Hematopoietic multipotent progenitor cell treated with erythropoietin and hydrocortisone succinate and interleukin-3 and kit ligand, for 8 days (in vitro differentiated cells): ENCODE results near the gene ZNF169.
A peak's percentile ranks its signal among the peaks of the same experiment; 100 is the strongest.
"Not testable (repeated sequence)": the region's sequence is repeated elsewhere in the genome, so short reads cannot be mapped to it uniquely, and the experiment has no call there.

ENCODE experiments used
- DNase-seq: peaks from one replicate; pipeline ENCODE4 v3.0.0-alpha.2; 2015

ZNF169 gene

DNA sequence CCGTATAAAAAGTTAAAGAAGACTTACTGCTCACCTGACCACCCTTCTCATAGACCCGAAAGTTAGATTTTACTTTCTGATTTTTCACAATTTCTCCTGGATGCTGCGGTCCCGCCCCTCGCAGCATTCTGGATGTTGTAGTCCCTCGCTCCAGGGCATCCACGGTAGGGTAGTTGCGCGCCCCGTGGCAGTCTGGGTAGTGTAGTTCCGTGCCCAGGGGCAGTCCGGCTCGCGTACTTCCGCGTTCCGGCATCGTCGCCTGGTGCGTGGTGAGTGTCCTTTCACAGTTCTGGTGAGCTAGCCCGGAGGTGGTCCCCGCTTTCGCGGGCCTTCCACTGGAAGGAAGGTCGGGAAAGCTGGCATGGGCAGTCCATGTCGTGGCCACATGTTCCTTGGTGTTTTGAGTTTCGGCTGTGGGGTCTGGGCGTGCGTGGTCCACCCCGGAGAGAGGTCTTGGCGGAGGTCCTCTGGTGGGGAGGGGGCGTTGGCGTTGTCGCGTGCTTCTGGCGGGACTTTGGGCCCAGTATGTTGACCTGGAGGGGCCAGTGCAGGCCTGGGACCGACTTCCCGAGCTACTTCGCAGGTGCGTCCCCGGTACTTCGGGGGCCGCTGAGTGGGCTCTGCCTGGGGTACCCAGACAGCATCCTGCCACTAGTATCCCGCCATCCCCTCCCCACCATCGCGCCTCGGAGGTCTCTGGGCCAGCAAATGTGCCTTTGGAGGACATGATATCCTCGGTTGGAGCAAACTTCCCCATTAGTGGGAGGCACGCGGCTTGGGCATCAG, at the start of gene ZNF169:
Gene ZNF169, plus strand, starts transcription at position 222 of the 786 bp plus-strand sequence. CDS start 19,515 bp downstream, outside the sequence.
- DNase-seq = peak; percentile 89

GRCh38 chr9:94210616-94211603, 48.2 kb upstream of the ZNF169 start:
- peak; percentile 9 for DNase-seq

GRCh38 chr9:94212091-94212490, 47.0 kb upstream of the ZNF169 start:
- DNase-seq = peak; percentile 28

GRCh38 chr9:94212531-94212930, 46.6 kb upstream of the ZNF169 start:
- DNase-seq = no peak

DNA sequence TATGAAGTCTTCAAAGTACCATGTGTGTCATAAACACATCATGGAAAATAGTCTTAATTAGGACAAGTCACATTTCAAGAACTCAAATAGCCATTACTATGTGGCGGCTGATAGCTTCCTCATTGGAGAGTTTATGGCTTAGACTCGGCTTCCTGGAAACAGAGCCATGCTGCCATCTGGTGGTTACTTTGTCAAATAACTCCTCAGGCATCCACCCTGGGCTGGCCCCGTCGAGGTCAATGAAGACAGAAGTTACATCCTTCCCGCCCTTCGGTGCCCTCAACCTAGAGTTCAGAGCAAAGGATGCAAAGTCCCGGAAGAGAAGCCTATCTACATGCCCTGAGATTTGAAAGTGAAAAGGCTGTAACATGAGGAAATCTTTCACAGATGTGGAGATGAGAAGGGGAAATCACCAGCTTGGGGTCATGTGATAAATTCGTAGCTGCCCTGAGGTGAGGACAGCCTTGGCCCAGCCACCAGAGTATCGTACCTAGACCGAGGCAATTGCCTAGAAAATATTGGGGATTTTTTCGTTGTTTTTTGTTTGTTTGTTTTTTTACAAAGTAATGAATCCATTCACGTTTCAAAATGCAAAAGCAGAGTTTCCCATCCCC, 45.5 kb upstream of the ZNF169 start:
- DNase-seq = peak; percentile 86

GRCh38 chr9:94222870-94223269, 36.2 kb upstream of the ZNF169 start:
- DNase-seq = no peak

DNA sequence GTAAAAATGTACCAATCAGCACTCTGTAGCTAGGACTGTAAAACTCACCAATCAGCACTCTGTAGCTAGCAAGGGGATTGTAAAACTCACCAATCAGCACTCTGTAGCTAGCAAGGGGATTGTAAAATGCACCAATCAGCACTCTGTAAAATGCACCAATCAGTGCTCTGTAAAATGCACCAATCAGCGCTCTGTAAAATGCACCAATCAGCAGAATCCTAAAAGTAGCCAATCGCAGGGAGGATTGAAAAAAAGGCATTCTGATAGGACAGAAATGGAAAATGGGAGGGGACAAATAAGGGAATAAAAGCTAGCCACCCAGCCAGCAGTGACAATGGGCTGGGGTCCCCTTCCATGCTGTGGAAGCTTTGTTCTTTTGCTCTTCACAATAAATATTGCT, 33.7 kb upstream of the ZNF169 start:
- DNase-seq = not testable (repeated sequence)

- DNase-seq = no peak
These were observed 30.5 kb upstream of the ZNF169 start for GRCh38 chr9:94228616-94229015.

- no peak for DNase-seq
These were observed 26.7 kb upstream of the ZNF169 start for GRCh38 chr9:94232428-94232827.

GRCh38 chr9:94241098-94241497, 18.0 kb upstream of the ZNF169 start:
- DNase-seq = not testable (repeated sequence)

- DNase-seq = no peak
These were observed 13.4 kb upstream of the ZNF169 start for GRCh38 chr9:94245651-94246050.

- DNase-seq = no peak
These were observed 8.6 kb upstream of the ZNF169 start for GRCh38 chr9:94250456-94250855.

DNA sequence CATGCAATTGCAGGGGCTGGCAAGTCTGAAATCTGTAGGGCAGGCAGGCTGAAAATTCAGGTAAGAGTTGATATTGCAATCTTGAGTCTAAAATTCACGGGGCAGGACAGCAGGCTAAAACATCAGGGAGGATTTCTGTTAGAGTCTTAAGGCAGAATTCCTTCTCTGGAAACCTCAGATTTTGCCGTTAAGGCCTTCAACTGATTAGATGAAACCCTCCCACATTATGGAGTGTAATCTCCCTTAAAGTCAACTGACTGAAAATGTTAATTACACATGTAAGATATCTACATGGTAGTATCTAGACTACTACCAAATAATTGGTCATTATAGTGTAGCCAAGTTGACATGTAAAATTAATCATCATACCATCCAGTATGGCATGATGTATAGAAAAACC, 3.1 kb upstream of the ZNF169 start:
- no peak for DNase-seq

GRCh38 chr9:94265626-94266402, 6.7 kb downstream of the ZNF169 start:
- not testable (repeated sequence) for DNase-seq

GRCh38 chr9:94269264-94269663, 10.2 kb downstream of the ZNF169 start:
- DNase-seq = no peak

GRCh38 chr9:94270009-94270408, 10.9 kb downstream of the ZNF169 start:
- no peak for DNase-seq

GRCh38 chr9:94277029-94277428, 17.9 kb downstream of the ZNF169 start:
- DNase-seq = not testable (repeated sequence)

GRCh38 chr9:94277885-94278536, 18.9 kb downstream of the ZNF169 start:
- no peak for DNase-seq

- no peak for DNase-seq
These were observed 21.4 kb downstream of the ZNF169 start for GRCh38 chr9:94280409-94280989.

DNA sequence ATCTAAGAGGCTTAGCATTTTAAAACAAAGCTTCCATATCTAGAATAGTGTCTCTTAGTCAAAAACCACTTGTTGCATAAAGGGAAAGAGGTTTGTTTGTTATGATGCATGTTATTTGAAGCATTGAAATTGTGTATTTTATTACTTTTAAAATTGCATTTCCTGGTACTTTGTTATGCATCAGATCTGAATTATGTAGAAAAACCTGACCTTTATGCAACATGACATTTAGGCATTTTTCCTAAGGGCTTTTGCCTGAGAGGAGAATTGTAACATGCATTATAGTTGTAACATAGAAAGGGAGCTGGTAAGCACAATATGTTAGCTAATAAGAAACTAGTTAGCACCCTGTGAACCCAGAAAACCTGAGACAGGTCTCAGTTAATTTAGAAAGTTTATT, 22.0 kb downstream of the ZNF169 start:
- no peak for DNase-seq

GRCh38 chr9:94286116-94286515, 27.0 kb downstream of the ZNF169 start:
- no peak for DNase-seq
